Measurements from ENCODE around the gene NEURL1.
"Not testable (repeated sequence)": the region's sequence is repeated elsewhere in the genome, so short reads cannot be mapped to it uniquely, and the experiment has no call there.

Gene NEURL1

GRCh38 chr10:103492655-103493261 lies 747 bp upstream of the NEURL1 start:
- no peak for DNase-seq (ENCODE audit: low read depth in 3 of 3)

GRCh38 chr10:103493916-103494877 lies 692 bp downstream of the NEURL1 start:
- DNase-seq (ENCODE audit: low read depth in 3 of 3) = peak in 2 of 3 experiments; percentile 7 to 11

GRCh38 chr10:103495321-103495720 lies 1.8 kb downstream of the NEURL1 start:
- no peak for DNase-seq (ENCODE audit: low read depth in 3 of 3)

GRCh38 chr10:103497161-103497915 lies 3.8 kb downstream of the NEURL1 start:
- DNase-seq (ENCODE audit: low read depth in 3 of 3) = no peak

GRCh38 chr10:103498936-103499638 lies 5.6 kb downstream of the NEURL1 start:
- no peak for DNase-seq (ENCODE audit: low read depth in 3 of 3)

- DNase-seq (ENCODE audit: low read depth in 3 of 3) = no peak
Observed at GRCh38 chr10:103499881-103500280, 6.4 kb downstream of the NEURL1 start.

- no peak for DNase-seq (ENCODE audit: low read depth in 3 of 3)
Observed at GRCh38 chr10:103500481-103500880, 7.0 kb downstream of the NEURL1 start.

- no peak for DNase-seq (ENCODE audit: low read depth in 3 of 3)
Observed at GRCh38 chr10:103501186-103501585, 7.7 kb downstream of the NEURL1 start.

GRCh38 chr10:103502849-103503660 lies 9.6 kb downstream of the NEURL1 start:
- no peak for DNase-seq (ENCODE audit: low read depth in 3 of 3)

- not testable (repeated sequence) for DNase-seq (ENCODE audit: low read depth in 3 of 3)
Observed at GRCh38 chr10:103503777-103504176, 10.3 kb downstream of the NEURL1 start.

- DNase-seq (ENCODE audit: low read depth in 3 of 3) = no peak
Observed at GRCh38 chr10:103504181-103504783, 10.8 kb downstream of the NEURL1 start.

- DNase-seq (ENCODE audit: low read depth in 3 of 3) = no peak
Observed at GRCh38 chr10:103506061-103506460, 12.6 kb downstream of the NEURL1 start.

GRCh38 chr10:103507235-103508191 lies 14.0 kb downstream of the NEURL1 start:
- DNase-seq (ENCODE audit: low read depth in 3 of 3) = no peak

- no peak for DNase-seq (ENCODE audit: low read depth in 3 of 3)
Observed at GRCh38 chr10:103510046-103510685, 16.7 kb downstream of the NEURL1 start.

- no peak for DNase-seq (ENCODE audit: low read depth in 3 of 3)
Observed at GRCh38 chr10:103510791-103511752, 17.6 kb downstream of the NEURL1 start.

- DNase-seq (ENCODE audit: low read depth in 3 of 3) = no peak
Observed at GRCh38 chr10:103512166-103512565, 18.7 kb downstream of the NEURL1 start.

GRCh38 chr10:103512591-103513379 lies 19.3 kb downstream of the NEURL1 start:
- DNase-seq (ENCODE audit: low read depth in 3 of 3) = no peak

Data from stimulated activated CD4-positive, alpha-beta T cell treated with anti-CD3 and anti-CD28 coated beads, TNF-alpha, amount 100 ng/mL, for 4 hours (primary cell).